HUDEP-2 (cell line): ENCODE measurements around the gene NTN5.
"Not testable (repeated sequence)": the region's sequence is repeated elsewhere in the genome, so short reads cannot be mapped to it uniquely, and the experiment has no call there.

ENCODE experiments used
- DNase-seq, 76 experiments: peaks; one replicate each; lab custom pipeline; 2025; ENCODE audit not compliant: unreplicated experiment in 76 of 76; lab: John Stamatoyannopoulos, UW

Gene NTN5

GRCh38 chr19:48670699-48671445, 1.9 kb downstream of the NTN5 start:
- no peak for DNase-seq

- no peak for DNase-seq
Observed at GRCh38 chr19:48669903-48670668, 2.7 kb downstream of the NTN5 start.

GRCh38 chr19:48668761-48669160, 4.1 kb downstream of the NTN5 start:
- no peak for DNase-seq

- DNase-seq = no peak
Observed at GRCh38 chr19:48668332-48668731, 4.5 kb downstream of the NTN5 start.

- DNase-seq = no peak
Observed at GRCh38 chr19:48665786-48666185, 7.0 kb downstream of the NTN5 start.

GRCh38 chr19:48664476-48664875, 8.3 kb downstream of the NTN5 start:
- DNase-seq = no peak

- DNase-seq = no peak
Observed at GRCh38 chr19:48663667-48664066, 9.2 kb downstream of the NTN5 start.

- DNase-seq = no peak
Observed at GRCh38 chr19:48661711-48662090, 11.1 kb downstream of the NTN5 start.

GRCh38 chr19:48660852-48661710, 11.7 kb downstream of the NTN5 start:
- DNase-seq = peak in 72 of 76 experiments; percentile 72 to 99 (median 90)

GRCh38 chr19:48659768-48660167, 13.0 kb downstream of the NTN5 start:
- DNase-seq = no peak

GRCh38 chr19:48658483-48658882, 14.3 kb downstream of the NTN5 start:
- no peak for DNase-seq

- DNase-seq = not testable (repeated sequence)
Observed at GRCh38 chr19:48657828-48658227, 15.0 kb downstream of the NTN5 start.

GRCh38 chr19:48656840-48657474, 15.9 kb downstream of the NTN5 start:
- no peak for DNase-seq

GRCh38 chr19:48654299-48655059, 18.3 kb downstream of the NTN5 start:
- DNase-seq = peak in 58 of 76 experiments; percentile 16 to 76 (median 54)

- DNase-seq = no peak
Observed at GRCh38 chr19:48651683-48652048, 21.2 kb downstream of the NTN5 start.

- DNase-seq = no peak
Observed at GRCh38 chr19:48650974-48651682, 21.7 kb downstream of the NTN5 start.

- no peak for DNase-seq
Observed at GRCh38 chr19:48648134-48648533, 24.7 kb downstream of the NTN5 start.

GRCh38 chr19:48646722-48647216, 26.0 kb downstream of the NTN5 start:
- DNase-seq = peak in 5 of 76 experiments; percentile 48 to 93 (median 81)
